DMS153 (cell line): Measurements from ENCODE around the gene CACNA2D4.
A peak's percentile ranks its signal among the peaks of the same experiment; 100 is the strongest.

Source experiments
- DNase-seq: peaks from one replicate; lab custom pipeline; 2025; lab: John Stamatoyannopoulos, UW

The CACNA2D4 gene

GRCh38 chr12:1844661-1845409 is 73.6 kb downstream of the CACNA2D4 start:
- no peak for DNase-seq

- no peak for DNase-seq
These were observed 74.2 kb downstream of the CACNA2D4 start for GRCh38 chr12:1844223-1844622.

GRCh38 chr12:1843641-1844005 is 74.8 kb downstream of the CACNA2D4 start:
- no peak for DNase-seq

GRCh38 chr12:1842905-1843640 is 75.4 kb downstream of the CACNA2D4 start:
- DNase-seq = no peak

GRCh38 chr12:1842183-1842904 is 76.1 kb downstream of the CACNA2D4 start:
- no peak for DNase-seq

GRCh38 chr12:1841586-1842182 is 76.8 kb downstream of the CACNA2D4 start:
- no peak for DNase-seq

- DNase-seq = no peak
These were observed 77.4 kb downstream of the CACNA2D4 start for GRCh38 chr12:1840981-1841425.

GRCh38 chr12:1839956-1840951 is 78.2 kb downstream of the CACNA2D4 start:
- peak; percentile 5 for DNase-seq

- DNase-seq = no peak
These were observed 79.0 kb downstream of the CACNA2D4 start for GRCh38 chr12:1839464-1839863.

GRCh38 chr12:1838994-1839365 is 79.5 kb downstream of the CACNA2D4 start:
- no peak for DNase-seq

GRCh38 chr12:1838205-1838993 is 80.1 kb downstream of the CACNA2D4 start:
- DNase-seq = peak; percentile 9

- DNase-seq = no peak
These were observed 80.8 kb downstream of the CACNA2D4 start for GRCh38 chr12:1837541-1838204.

- peak; percentile 51 for DNase-seq
These were observed 81.5 kb downstream of the CACNA2D4 start for GRCh38 chr12:1836854-1837421.

GRCh38 chr12:1836241-1836803 is 82.1 kb downstream of the CACNA2D4 start:
- no peak for DNase-seq

- DNase-seq = peak; percentile 53
These were observed 83.0 kb downstream of the CACNA2D4 start for GRCh38 chr12:1835211-1836131.

GRCh38 chr12:1834186-1834925 is 84.1 kb downstream of the CACNA2D4 start:
- no peak for DNase-seq

- DNase-seq = no peak
These were observed 84.8 kb downstream of the CACNA2D4 start for GRCh38 chr12:1833596-1834028.
